B cell (primary cell): Measurements from ENCODE around the gene RIPK1. TPM values are rescaled to one million over a fixed set of nuclear protein-coding genes. Genes with fewer than 3 reads are reported as not detected.

Source experiments
- ATAC-seq: fragments of 200-7000 bp; cut with Tn5 transposase; one replicate; pipeline ENCODE4 v1.10.0; 2021; ENCODE audit warnings: low read depth, mild to moderate bottlenecking, moderate number of reproducible peaks, moderate library complexity
- CTCF ChIA-PET: fragments of 350-600 bp; sonication (Branson Sonifier 250); formaldehyde crosslinking; loops from one replicate; lab custom pipeline; 2021; ENCODE audit warnings: antibody characterized with exemption, inconsistent platforms; lab: Charles Lee
- POLR2A ChIA-PET: fragments of 350-600 bp; sonication (Branson Sonifier 250); formaldehyde crosslinking; loops from one replicate; lab custom pipeline; 2021; ENCODE audit warnings: antibody characterized with exemption; lab: Charles Lee
- DNase-seq: peaks from one replicate; pipeline ENCODE4 v3.0.0; 2013
- H2AFZ ChIP-seq: 2 replicates; pipeline ENCODE4 v1.6.1; 2012; ENCODE audit warnings: mild to moderate bottlenecking, low read depth, low read length; ENCODE audit not compliant: insufficient read depth, poor library complexity, severe bottlenecking
- H3K27ac ChIP-seq, 2 donors: 1 replicate in 1 of 2; 2 replicates in 1 of 2; pipeline ENCODE4 v1.5.1; 2012 to 2013; ENCODE audit warnings: low read length in 2 of 2, mild to moderate bottlenecking in 2 of 2, moderate library complexity in 1 of 2
- H3K27me3 ChIP-seq, 4 experiments: fragments of 200-600 bp in 1 of 4; sonication (generic) in 1 of 4; replicated peaks in 1 of 4; 1 replicate in 2 of 4; 2 replicates in 2 of 4; pipeline versions ENCODE4 v1.6.1 to v1.7.0; 2013 to 2016; ENCODE audit warnings: low read length in 3 of 4, mild to moderate bottlenecking in 2 of 4, mixed read lengths in 1 of 4, moderate library complexity in 1 of 4; ENCODE audit not compliant: insufficient read depth in 4 of 4, control insufficient read depth in 3 of 4; ENCODE audit errors: control extremely low read depth in 1 of 4
- H3K36me3 ChIP-seq, 2 experiments: replicated peaks in 1 of 2; 1 replicate in 1 of 2; 2 replicates in 1 of 2; pipeline versions ENCODE4 v1.6.1 to v1.7.1; 2013; ENCODE audit warnings: low read length in 1 of 2; ENCODE audit not compliant: insufficient read depth in 2 of 2, control insufficient read depth in 1 of 2; ENCODE audit errors: control extremely low read depth in 1 of 2, extremely low read depth in 1 of 2
- H3K4me1 ChIP-seq, 2 donors: fragments of 200-600 bp in 1 of 2; sonication (generic) in 1 of 2; 1 replicate in 1 of 2; 2 replicates in 1 of 2; pipeline versions ENCODE4 v1.5.1 to v1.6.1; 2013 to 2017; ENCODE audit warnings: low read length in 2 of 2; ENCODE audit not compliant: control insufficient read depth in 2 of 2, insufficient read depth in 2 of 2
- H3K4me2 ChIP-seq: replicated peaks from 2 replicates; pipeline ENCODE3; 2012; ENCODE audit warnings: mild to moderate bottlenecking, low read depth, low read length; ENCODE audit not compliant: poor library complexity, severe bottlenecking
- H3K4me3 ChIP-seq, 5 experiments: fragments of 200-600 bp in 1 of 5; sonication (generic) in 1 of 5; 1 replicate in 3 of 5; 2 replicates in 2 of 5; pipeline versions ENCODE4 v1.5.1 to v1.7.0; 2011 to 2016; ENCODE audit warnings: low read length in 4 of 5, mild to moderate bottlenecking in 4 of 5, low read depth in 2 of 5, control low read depth in 1 of 5, moderate library complexity in 1 of 5; ENCODE audit not compliant: insufficient read depth in 1 of 5; ENCODE audit errors: control extremely low read depth in 1 of 5, extremely low read depth in 1 of 5
- H3K79me2 ChIP-seq: fragments of 200-600 bp; sonication (generic); one replicate; pipeline ENCODE4 v1.6.0; 2016; ENCODE audit warnings: low read length; ENCODE audit not compliant: control insufficient read depth, insufficient read depth
- H3K9ac ChIP-seq: fragments of 200-600 bp; sonication (generic); 2 replicates; pipeline ENCODE4 v1.6.1; 2017; ENCODE audit warnings: mild to moderate bottlenecking, low read length, moderate library complexity
- H3K9me3 ChIP-seq, 3 donors: one replicate each; pipeline versions ENCODE4 v1.6.1 to v1.7.1; 2013; ENCODE audit warnings: low read length in 2 of 3; ENCODE audit not compliant: control insufficient read depth in 2 of 3, insufficient read depth in 1 of 3; ENCODE audit errors: control extremely low read depth in 1 of 3
- H4K20me1 ChIP-seq: 2 replicates; pipeline ENCODE4 v1.6.0; 2012; ENCODE audit warnings: mild to moderate bottlenecking, low read length; ENCODE audit not compliant: insufficient read depth, control insufficient read depth, poor library complexity, severe bottlenecking
- H3K27ac Mint-ChIP-seq: one replicate; pipeline ENCODE4 v1.8.0; 2021; ENCODE audit warnings: mixed read lengths
- H3K27me3 Mint-ChIP-seq: one replicate; pipeline ENCODE4 v1.8.0; 2021; ENCODE audit warnings: mixed read lengths
- H3K4me1 Mint-ChIP-seq: one replicate; pipeline ENCODE4 v1.8.0; 2021; ENCODE audit warnings: mixed read lengths
- H3K4me3 Mint-ChIP-seq: one replicate; pipeline ENCODE4 v1.8.0; 2021; ENCODE audit warnings: mixed read lengths
- H3K9me3 Mint-ChIP-seq: one replicate; pipeline ENCODE4 v1.8.0; 2022; ENCODE audit warnings: mixed read lengths; ENCODE audit not compliant: insufficient read depth
- CTCF ChIP-seq: fragments of 200-600 bp; IDR thresholded peaks from one replicate; pipeline ENCODE4 v1.8.0; 2022; ENCODE audit warnings: antibody characterized with exemption, mild to moderate bottlenecking
- EZH2 ChIP-seq: IDR thresholded peaks from 2 replicates; pipeline ENCODE4 v1.6.1; 2012; ENCODE audit warnings: borderline replicate concordance, low read depth, mild to moderate bottlenecking, moderate library complexity, low read length; ENCODE audit not compliant: insufficient read depth, poor library complexity, severe bottlenecking
- WGBS: methylation state at CpG from one replicate; pipeline ENCODE4 v1.1.5; 2013; ENCODE audit warnings: missing lambda C conversion rate; ENCODE audit not compliant: insufficient coverage; 5-methylcytosine and 5-hydroxymethylcytosine counted together
- intact Hi-C: fragments of 100-400 bp; cut with micrococcal nuclease; formaldehyde crosslinking; loops from one replicate; pipeline ENCODE4 v1.10.0; 2022
- polyA plus RNA-seq: library from polyadenylated mRNA; depleted of rRNA; stranded (reverse); fragments of >200 nt; gene quantifications from 2 replicates; pipeline ENCODE4 v1.2.3, GENCODE V29; 2012
- total RNA-seq, 2 donors: library from RNA; stranded (reverse); fragments of 120-200 nt in 1 of 2; gene quantifications; 1 replicate in 1 of 2; 2 replicates in 1 of 2; pipeline versions ENCODE4 v1.2.3 to v1.2.4, GENCODE V29; 2013 to 2022

Gene RIPK1
- total and polyA plus RNA-seq, 2 donors (not counting 1 experiment from before 2014, with no cell fraction given): 7.3 to 26.2 TPM

- Histone ChIP-seq H2AFZ (no peak overlapping the region), H3K27me3 (peaks cover 0 to 3% (median 1%) of the 10 kb centered on the region in 4 experiments), H3K36me3 (no peaks in the 10 kb centered on the region), H3K27ac (no peak overlapping the region), H3K9ac (no peak overlapping the region), H3K4me3 (no peak overlapping the region), H4K20me1 (no peaks in the 10 kb centered on the region), H3K9me3 (peaks cover 0 to 9% (median 0%) of the 10 kb centered on the region in 3 donors), H3K4me1 (peaks cover 5 to 22% of the 10 kb centered on the region in 2 donors), H3K79me2 (no peaks in the 10 kb centered on the region), H3K4me2 (no peak overlapping the region)
- Mint-ChIP-seq H3K4me3 (no peak overlapping the region), H3K27ac (no peak overlapping the region), H3K4me1 (peaks cover 13% of the 10 kb centered on the region), H3K27me3 (no peaks in the 10 kb centered on the region), H3K9me3 (no peaks in the 10 kb centered on the region)
- ATAC-seq (no peak), DNase-seq (no peak)
- POLR2A ChIA-PET: interaction anchor here (0.5 to 0.7 kb wide), 2 partner anchors 58 to 320 kb away, joined by 3 read pairs; partner anchors contain the start of gene NQO2
- TF ChIP-seq EZH2 (no peak), CTCF (no peak)
- WGBS: 85% methylated on average over 5 of the region's 11 CpGs
- intact Hi-C loops: loop anchor here (2.0 to 5.0 kb wide), 2 partner anchors 210 to 266 kb away; no protein-coding TSS in a partner anchor
- CTCF ChIA-PET: interaction anchor here (0.8 to 8.6 kb wide), 10 partner anchors 10 to 307 kb away, joined by 3 to 83 read pairs (median 12); partner anchors contain the start of genes MYLK4, NQO2 and RIPK1
These were observed 11.1 kb upstream of the RIPK1 start for GRCh38 chr6:3057063-3057770.

DNA sequence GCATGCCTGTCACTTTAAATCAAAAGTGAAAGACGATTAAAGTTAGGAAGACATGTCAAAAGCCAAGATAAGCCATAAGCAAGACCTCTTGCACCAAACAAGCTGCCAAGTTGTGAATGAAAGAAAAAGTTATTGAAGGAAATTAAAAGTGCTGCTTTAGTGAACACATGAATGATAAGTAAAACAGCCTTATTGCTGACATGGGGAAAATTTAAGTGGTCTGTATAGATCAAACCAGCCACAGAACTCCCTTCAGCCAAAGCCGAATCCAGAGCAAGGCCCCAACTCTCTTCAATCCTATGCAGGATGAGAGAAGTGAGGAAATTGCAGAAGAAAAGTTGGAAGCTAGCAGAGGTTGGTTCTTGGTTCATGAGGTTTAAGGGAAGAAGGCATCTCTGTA lies 9.3 kb upstream of the RIPK1 start:
- Histone ChIP-seq H3K9me3 (peaks cover 0 to 2% (median 0%) of the 10 kb centered on the region in 3 donors), H3K79me2 (no peaks in the 10 kb centered on the region), H3K4me1 (peaks cover 0 to 11% of the 10 kb centered on the region in 2 donors), H3K27me3 (peaks cover 0 to 3% (median 0%) of the 10 kb centered on the region in 4 experiments), H3K36me3 (no peaks in the 10 kb centered on the region), H3K4me2 (no peak overlapping the region), H3K9ac (no peak overlapping the region), H3K27ac (no peak overlapping the region), H3K4me3 (no peak overlapping the region), H2AFZ (no peak overlapping the region), H4K20me1 (no peaks in the 10 kb centered on the region)
- intact Hi-C loops: loop anchor here (5.0 kb wide), 1 partner anchor 212 kb away; no protein-coding TSS in a partner anchor
- Mint-ChIP-seq H3K4me1 (peaks cover 6% of the 10 kb centered on the region), H3K4me3 (no peak overlapping the region), H3K27me3 (no peaks in the 10 kb centered on the region), H3K27ac (no peak overlapping the region), H3K9me3 (no peaks in the 10 kb centered on the region)
- ChIA-PET POLR2A (no interaction called here), CTCF (interaction anchor here (1.2 to 8.6 kb wide), 5 partner anchors 9 to 126 kb away, joined by 3 to 83 read pairs (median 4); partner anchors contain the start of genes NQO2 and RIPK1)
- WGBS: no CpG with 5 or more reads among the region's 2 CpGs
- TF ChIP-seq EZH2: no peak
- TF ChIP-seq CTCF: no peak
- ATAC-seq (no peak), DNase-seq (no peak)
